KG1 (cell line): Measurements from ENCODE around the gene EPB41L5.
"Not testable (repeated sequence)": the region's sequence is repeated elsewhere in the genome, so short reads cannot be mapped to it uniquely, and the experiment has no call there.

Experiments used
- DNase-seq: peaks from one replicate; lab custom pipeline; 2025; lab: John Stamatoyannopoulos, UW

EPB41L5 gene

DNA sequence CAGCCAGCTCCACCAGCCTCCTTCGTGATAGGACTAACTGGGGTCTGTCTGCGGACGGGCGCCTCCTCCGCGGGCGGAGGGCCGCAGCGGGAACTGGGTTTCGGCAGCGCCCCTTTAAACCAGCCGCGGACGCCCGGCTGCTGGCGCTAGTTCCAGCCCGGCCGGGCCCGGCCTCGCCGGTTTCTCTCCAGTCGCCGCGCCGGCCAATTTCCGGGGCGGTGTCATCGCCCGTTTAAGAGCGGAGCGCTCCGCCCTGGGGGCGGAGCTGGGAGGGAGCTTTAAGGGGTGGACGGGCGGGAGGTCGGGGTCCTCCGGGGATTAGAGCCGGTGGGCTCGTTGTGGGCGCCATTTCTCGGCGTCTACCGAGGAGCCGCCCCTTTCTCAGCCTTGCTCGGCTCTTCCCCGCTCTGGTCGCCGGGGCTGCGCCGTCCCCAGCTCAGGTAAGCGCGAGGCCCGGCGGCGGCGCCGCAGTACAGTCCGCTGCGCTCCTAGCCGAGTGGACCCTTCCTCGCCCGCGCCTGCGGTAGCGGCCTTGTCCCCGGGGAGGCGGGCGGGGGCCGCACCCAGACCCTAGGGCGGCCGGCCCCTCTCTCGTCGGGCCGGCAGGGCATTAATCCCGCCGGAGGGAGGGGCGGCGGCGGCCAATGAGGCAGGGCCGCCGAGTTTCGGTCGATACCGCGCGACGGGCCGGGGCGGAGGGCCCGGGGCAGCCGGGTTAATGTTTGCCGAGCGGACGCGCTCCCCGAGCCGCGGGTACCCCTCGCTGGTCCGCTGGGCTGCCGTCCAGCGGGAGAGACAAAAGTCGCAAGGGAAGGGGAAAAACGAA, at the start of gene EPB41L5:
EPB41L5 (plus strand) TSS at position 307 of the 826 bp plus-strand sequence. CDS start 6,008 bp downstream, outside the sequence.
- DNase-seq, result peak; percentile 74

DNA sequence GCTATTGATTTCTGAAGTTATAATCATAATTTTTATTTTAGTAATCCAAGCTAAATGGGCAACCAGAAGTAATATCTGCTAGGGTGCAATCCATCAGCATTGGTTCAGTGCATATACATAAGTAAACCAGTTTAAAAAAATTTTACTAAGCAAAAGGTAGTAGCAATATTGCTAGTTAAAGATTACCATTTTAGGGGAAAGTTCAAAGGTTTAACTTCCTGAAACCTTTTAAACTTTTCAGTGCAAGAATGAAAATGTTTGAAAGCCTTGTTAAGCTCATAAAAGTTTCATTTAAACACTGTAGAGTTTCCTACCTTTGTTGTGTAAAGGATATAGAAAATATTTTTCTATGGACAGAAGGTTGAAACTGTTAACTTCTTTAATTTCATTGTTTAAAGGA, 31.0 kb upstream of the EPB41L5 start:
- DNase-seq, result no peak

DNA sequence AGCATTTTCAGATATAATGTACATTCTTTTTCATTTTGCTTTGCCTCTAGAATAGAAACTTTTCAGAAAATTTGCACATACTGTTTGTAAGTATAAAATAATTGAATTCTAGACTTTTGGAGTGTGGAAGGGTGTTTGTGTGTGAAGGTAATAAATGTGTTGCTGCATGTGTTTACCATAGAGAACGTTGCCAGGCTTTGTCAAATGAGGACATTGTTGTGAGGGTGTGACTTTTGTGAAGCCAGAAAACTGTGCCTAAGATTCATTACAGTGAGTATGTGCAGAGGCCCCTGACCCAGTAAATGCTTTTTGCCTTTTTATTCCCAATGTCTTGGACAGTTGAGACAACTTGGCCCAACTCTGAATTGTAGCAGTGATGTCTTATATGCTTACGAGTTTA, 30.4 kb upstream of the EPB41L5 start:
- DNase-seq, result no peak

DNA sequence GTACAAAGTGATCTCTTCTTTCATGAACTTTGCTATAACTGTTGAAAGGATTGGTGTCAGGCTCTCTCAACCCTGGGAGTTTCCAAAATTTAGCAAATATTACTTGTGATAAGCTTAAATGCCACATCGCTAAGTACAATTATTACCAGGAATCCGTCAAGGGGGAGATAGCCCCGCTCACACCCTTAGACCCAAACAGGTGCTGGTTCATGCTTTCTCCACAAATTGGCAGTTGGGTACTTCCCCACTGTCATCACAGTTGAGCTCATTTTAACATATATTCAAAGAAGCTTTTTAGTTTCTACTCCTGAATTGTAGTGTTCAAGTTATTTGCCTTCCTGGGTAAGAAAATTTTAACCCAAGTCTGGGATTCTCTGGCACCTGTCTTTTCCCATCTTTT, 29.8 kb upstream of the EPB41L5 start:
- no peak for DNase-seq

DNA sequence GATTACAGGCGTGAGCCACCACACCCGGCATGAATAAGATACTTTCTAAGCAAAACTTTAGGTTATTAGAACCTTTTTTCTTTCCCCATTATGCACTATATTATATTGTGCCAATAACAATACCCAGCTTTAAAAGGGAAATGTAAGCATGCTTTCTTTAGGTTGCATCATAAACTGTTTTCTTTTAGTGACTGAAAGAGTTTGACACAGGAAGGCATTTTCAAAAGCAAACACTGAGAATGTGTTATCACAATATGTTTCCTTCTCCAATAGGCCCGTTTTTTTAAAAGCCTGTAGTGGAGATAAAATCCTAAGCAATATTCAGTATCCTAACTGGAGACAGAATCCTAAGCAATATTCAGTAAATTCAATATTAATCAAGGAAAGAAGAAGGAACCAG, 16.7 kb upstream of the EPB41L5 start:
- DNase-seq, result no peak

DNA sequence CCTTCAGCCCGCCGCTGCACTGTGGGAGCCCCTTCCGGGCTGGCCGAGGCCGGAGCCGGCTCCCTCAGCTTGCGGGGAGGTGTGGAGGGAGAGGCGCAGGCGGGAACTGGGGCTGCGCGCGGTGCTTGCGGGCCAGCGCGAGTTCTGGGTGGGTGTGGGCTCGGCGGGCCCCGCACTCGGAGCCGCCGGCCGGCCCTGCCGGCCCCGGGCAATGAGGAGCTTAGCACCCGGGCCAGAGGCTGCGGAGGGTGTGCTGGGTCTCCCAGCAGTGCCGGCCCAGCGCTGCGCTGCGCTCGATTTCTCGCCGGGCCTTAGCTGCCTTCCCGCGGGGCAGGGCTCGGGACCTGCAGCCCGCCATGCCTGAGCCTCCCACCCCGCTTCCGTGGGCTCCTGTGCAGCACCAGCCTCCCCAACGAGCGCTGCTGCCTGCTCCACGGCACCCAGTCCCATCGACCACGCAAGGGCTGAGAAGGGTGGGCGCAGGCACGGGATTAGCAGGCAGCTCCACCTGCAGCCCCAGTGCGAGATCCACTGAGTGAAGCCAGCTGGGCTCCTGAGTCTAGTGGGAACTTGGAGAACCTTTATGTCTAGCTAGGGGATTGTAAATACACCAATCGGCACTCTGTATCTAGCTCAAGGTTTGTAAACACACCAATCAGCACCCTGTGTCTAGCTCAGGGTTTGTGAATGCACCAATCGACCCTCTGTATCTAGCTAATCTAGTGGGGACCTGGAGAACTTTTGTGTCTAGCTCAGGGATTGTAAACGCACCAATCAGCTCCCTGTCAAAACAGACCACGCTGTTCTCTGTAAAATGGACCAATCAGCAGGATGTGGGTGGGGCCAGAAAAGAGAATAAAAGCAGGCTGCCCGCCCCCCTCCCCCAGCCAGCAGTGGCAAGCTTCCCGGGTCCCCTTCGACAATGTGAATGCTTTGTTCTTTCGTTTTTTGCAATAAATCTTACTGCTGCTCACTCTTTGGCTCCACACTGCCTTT, 15.7 kb upstream of the EPB41L5 start:
- not testable (repeated sequence) for DNase-seq

DNA sequence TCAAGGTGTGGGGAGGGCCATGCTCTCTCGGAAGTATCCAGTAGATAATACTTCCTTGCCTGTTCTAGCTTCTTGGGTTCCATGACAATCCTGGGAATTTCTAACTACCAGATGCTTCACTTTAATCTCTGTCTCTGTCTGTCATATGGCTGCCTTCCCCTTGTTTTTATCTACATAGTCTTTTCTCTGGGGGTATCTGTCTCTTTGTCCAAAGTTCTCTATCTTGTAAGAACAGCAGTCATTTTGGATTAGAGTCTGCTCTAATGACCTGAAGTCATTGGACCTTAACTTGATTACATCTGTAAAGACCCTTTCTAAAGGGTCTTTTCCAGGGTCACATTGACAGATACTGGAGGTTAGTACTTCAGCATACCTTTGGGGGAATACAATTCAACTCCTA, 11.4 kb upstream of the EPB41L5 start:
- no peak for DNase-seq

DNA sequence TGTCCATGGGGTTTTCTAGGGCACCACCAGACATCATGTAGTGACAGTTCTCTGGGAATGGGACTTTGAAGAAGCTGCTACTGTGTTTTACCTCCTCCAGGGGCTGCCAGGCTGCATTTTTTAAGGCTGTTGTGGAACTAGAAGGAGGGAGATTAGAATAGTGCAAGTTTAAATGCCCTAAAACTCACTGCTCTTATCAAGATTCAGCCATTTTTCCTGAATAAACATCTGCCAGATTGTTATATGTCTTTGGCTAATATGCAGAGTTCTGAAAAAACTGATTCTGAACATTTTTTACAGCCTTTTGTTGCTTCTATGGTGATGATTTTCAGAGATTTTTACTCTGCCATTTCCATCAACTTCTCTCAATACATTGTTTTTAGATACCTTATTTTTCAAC, 8.6 kb upstream of the EPB41L5 start:
- DNase-seq, result no peak

DNA sequence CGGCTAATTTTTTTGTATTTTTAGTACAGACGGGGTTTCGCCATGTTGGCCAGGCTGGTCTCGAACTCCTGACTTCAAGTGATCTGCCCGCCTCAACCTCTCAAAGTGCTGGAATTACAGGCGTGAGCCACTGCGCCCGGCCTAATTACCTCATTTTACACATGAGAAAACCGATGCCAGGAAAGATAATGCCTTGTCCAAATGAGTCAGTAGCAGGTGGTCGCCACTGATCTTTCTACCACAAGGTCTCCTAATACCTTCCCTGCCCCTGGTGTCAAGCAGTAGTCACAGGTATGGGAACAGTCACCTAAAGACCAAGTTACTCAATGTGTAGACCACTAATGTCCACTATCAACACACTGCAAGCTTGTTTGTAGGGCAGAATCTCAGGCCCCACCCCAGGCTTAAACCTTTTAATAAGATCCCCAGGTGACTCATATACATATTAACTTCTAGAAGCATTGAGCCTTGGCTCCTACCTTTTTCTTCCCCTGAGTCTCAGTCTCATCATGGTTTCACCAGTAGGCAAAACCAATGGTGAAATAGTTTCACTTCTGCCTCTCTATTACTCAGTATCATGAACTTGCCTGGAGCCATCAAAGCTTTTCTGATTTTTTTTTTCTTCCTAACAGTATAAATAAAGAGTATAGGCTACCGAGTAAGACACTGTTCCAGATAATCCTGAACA, 6.9 kb upstream of the EPB41L5 start:
- DNase-seq, result no peak

DNA sequence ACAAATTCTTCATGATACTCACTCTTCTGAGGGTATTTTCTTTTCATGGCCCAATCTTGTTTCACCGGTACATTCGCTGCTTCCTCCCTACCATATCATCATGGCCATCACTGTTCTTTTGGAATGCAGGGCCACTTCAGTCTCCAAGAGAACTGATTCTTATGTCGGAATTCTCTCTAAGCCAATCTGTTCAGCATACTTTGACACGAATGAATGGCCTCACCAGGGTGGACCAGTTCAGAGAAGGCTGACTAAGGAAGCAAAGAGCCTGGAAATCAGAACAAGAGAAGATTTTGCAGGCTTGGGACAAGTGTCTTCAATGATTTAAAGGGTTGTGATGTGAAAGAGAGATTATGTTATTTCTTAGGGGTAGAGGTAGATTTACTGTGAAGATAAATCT, 5.0 kb upstream of the EPB41L5 start:
- DNase-seq, result no peak

DNA sequence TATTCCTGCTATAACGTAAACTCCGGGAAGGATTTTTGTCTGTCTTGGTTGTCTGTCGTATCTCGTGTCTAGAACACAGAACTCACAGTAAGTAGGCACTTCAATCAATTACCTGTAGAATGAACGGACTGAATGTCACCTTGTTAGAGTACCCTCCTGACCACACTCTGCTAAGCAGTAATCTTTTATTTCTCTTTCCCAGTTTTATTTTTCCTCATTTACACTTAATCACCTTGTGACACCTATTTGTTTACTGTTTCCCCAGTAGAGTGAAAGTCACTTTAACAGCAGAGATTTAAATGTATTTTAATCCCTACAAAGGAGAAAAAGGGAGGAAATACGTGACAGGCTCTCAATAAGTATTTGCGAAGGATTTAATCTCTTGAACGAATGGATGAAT, 514 bp upstream of the EPB41L5 start:
- DNase-seq, result no peak

DNA sequence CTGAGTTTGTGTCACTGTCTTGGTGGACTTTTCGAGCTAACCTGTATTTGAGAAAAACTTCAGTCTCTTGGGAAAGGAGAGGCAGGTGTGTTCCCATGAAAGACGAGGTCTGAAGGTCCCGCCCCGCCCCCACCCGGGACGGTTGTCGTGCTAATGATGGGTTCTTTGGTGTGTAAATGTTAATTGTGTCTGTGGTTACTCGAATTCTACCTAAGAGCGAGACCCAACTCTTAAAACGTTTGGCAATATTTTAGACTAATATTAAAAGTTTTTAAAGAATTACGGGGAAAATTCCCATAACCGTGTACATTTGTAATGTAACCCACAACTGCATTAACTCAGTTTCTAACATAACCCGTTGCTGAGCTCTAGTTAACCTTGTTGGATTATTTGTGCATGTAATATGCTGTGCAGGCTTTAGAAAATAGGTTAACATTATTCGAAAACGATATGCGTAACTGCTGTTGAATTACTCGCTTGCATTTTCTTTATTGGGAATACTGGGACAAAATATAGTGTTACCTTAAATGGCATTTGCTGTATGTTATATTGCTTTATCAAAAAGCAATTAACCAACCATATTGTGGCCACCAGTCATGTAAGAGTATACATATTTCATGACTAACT, 833 bp downstream of the EPB41L5 start:
- DNase-seq, result no peak

DNA sequence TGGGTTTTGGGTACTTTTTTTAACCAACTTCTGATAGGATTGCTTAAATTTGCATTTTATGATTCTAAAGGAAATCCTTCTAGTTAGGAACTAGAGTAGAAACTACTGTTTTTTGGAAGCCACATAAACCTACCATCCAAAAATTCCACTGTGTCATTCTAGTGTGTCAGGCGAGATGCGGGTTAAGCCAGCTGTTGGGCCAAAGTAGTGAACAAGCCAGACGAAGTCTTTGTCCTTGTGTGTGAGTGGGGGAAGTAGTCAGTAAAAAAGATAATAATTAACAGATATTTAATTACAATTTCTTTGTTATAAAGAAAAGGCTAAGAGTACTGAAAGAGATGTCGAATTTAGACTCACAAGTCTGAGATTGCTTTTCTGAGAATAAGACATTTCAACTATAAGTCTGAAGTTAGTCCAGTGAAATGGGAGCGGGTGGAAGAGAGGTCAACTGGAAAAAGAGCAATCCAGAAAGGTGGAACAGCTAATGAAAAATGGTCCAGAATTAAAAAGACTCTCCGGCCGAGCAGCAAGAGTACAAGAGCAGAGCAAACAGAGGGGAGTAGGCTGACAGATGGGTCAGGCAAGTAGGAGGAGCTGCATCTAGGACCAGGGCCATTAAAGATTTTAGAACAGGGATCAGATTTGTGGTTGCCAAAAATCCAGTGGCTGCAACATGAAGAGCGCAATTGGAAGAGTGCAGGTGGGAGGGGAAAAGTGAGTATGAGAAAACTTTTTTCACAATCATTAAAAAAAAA, 1.5 kb downstream of the EPB41L5 start:
- DNase-seq, result no peak

DNA sequence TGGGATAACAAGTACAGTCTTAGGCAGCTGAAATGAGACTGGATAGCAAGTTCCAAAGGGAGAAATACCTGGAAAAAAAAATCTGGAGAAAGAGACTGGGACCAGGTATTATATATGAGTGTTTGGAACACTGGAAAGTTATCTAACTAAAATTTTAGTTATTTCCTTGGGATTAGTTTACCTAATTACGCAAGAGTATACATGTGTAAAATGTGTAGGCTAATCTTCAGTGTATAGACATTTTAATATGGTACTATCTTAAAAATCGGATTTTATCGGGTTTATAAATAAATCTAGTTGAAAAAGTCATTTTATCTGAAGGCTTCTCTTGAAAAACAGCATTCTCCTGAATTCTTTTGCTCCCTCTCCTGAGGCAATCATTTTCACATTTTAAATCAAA, 3.9 kb downstream of the EPB41L5 start:
- DNase-seq, result no peak

DNA sequence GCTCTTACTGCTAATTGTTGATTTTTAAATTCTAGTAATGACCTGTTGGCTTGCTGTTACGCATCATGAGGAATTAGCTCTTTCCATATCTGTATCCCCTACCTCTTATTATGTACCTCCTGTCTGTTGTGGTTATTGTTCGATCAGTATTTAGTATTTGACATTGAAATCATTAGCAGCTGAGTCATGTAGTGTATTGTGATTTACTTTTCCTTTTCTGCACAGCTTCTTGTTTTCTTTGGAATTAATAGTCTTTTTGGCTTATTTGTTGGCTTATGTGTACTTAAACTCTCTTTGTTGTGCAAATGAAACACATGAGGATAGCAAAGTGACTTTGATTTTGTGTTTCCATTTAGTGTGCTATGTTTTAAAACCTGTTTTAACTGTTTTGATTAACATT, 4.3 kb downstream of the EPB41L5 start:
- no peak for DNase-seq

DNA sequence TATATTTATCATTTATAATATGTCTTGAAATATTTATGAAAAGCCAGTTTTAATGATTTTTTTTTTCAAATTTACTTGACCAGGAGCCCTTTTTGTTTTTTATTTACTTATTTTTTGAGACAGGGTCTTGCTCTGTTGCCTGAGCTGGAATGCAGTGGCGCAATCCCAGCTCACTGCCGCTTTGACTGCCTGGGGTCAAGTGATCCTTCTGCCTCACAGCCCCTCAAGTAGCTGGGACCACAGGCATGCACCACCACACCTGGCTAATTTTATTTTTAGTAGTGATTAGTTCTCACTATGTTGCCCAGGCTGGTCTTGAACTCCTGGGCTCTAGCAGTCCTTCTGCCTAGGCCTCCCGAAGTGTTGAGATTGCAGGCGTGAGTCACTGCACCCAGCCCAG, 5.7 kb downstream of the EPB41L5 start:
- no peak for DNase-seq

DNA sequence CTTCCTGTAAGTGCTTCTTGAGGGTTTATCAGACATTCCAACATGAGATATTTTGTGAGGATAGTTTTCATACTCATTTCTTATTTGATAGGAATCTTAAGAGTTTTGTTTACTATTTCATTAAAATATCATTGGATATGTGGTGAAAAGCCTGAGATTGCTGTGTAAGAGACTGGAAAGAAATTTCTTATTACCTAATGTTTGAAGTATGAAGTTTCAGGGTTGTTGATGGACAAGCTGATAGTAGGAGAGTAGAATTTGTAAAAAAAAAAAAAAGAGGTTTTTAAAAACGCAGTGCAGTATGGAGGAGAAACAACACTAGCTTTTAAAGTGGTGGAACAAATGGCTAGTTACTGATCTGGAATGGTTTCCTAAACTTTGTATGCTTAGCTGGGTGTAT, 7.7 kb downstream of the EPB41L5 start:
- DNase-seq, result no peak

DNA sequence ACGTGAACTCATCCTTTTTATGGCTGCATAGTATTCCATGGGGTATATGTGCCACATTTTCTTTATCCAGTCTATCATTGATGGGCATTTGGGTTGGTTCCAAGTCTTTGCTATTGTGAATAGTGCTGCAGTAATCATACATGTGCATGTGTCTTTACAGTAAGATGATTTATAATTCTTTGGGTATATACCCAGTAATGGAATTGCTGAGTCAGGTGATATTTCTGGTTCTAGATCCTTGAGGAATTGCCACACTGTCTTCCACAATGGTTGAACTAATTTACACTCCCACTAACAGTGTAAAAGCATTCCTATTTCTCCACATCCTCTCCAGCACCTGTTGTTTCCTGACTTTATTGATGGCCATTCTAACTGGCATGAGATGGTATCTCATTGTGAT, 9.6 kb downstream of the EPB41L5 start:
- not testable (repeated sequence) for DNase-seq

DNA sequence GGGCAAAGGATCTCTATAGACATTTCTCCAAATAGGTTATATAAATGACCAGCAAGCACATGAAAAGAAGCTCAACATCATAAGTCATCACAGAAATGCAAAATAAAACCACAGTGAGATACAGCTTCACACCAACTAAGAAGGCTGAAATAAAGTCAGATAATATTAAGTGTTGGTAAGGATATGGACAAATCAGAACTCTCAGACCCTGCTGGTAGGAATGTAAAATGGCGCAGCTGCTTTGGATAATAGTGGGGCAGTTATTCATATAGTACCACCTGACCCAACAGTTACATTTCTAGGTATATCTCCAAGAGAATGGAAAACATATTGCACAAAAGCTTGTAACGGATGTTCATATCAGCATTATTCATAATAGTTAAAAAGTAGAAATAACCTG, 14.0 kb downstream of the EPB41L5 start:
- DNase-seq, result no peak

DNA sequence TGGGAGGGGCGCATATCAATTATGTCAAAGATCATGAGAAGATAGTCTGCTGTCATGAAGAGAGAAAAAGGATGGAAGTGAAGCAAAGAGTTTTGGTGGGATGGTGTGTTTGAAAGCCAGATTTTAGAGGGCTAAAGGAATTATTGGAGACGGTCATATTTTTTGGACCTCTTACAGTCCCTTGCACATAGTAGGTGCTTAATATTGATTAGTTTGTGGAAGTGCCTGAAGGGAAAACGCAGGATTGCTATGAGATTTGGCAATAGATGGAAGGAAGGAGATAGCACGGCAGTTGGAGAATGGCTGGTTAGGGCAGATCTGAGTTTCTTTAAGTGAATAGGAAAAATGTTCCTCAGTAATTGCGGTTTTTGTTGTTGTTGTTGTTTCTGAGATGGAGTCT, 15.9 kb downstream of the EPB41L5 start:
- no peak for DNase-seq
